IPS-20b (cell line): ENCODE results near the gene NAT8L.

Experiments
- H3K27ac ChIP-seq: one replicate; pipeline ENCODE4 v1.5.1; 2013; ENCODE audit warnings: low read length
- H3K27me3 ChIP-seq: 2 replicates; pipeline ENCODE4 v1.6.1; 2013; ENCODE audit warnings: mild to moderate bottlenecking, low read length, inconsistent platforms; ENCODE audit not compliant: insufficient read depth
- H3K36me3 ChIP-seq: 2 replicates; pipeline ENCODE4 v1.6.1; 2013; ENCODE audit warnings: low read depth, mild to moderate bottlenecking, inconsistent platforms, low read length, moderate library complexity; ENCODE audit not compliant: insufficient read depth
- H3K4me1 ChIP-seq: 2 replicates; pipeline ENCODE4 v1.6.1; 2013; ENCODE audit warnings: mild to moderate bottlenecking, control low read depth, inconsistent platforms, low read length, moderate library complexity; ENCODE audit not compliant: insufficient read depth
- H3K4me3 ChIP-seq: 2 replicates; pipeline ENCODE4 v1.5.1; 2013; ENCODE audit warnings: mild to moderate bottlenecking, low read length, inconsistent platforms
- H3K9ac ChIP-seq: 2 replicates; pipeline ENCODE4 v1.6.1; 2013; ENCODE audit warnings: low read depth, mild to moderate bottlenecking, inconsistent platforms, low read length, moderate library complexity
- H3K9me3 ChIP-seq: 2 replicates; pipeline ENCODE4 v1.6.1; 2013; ENCODE audit warnings: mild to moderate bottlenecking, low read depth, low read length, inconsistent platforms; ENCODE audit not compliant: insufficient read depth

The NAT8L gene

GRCh38 chr4:2116687-2117400 lies 57.7 kb downstream of the NAT8L start:
- no peak overlapping the region for H3K9ac ChIP-seq
- no peaks in the 10 kb centered on the region for H3K36me3 ChIP-seq
- no peaks in the 10 kb centered on the region for H3K4me1 ChIP-seq
- H3K9me3 ChIP-seq: no peaks in the 10 kb centered on the region
- no peak overlapping the region for H3K27ac ChIP-seq
- no peaks in the 10 kb centered on the region for H3K27me3 ChIP-seq
- no peak overlapping the region for H3K4me3 ChIP-seq
